K562 (cell line): ENCODE measurements around the gene CD93. TPM values are rescaled to one million over a fixed set of nuclear protein-coding genes. Genes with fewer than 3 reads are reported as not detected.

ENCODE experiments used
- ATAC-seq: fragments of 200-7000 bp; cut with Tn5 transposase; 3 replicates; pipeline ENCODE4 v1.9.1; 2020; ENCODE audit warnings: moderate library complexity
- BruUV-seq: library from RNA; stranded (reverse); fragments of 400-500 nt; replicated peaks from 2 replicates; lab custom pipeline; 2021; lab: Mats Ljungman, UMichigan
- CTCF ChIA-PET: fragments of 300-600 bp; formaldehyde crosslinking; extraction: SDS; loops from one replicate; lab custom pipeline; 2021; ENCODE audit warnings: low intra/inter-chr PET ratio; lab: Yijun Ruan, JAX
- POLR2A ChIA-PET: fragments of 300-600, 350-650 bp; sonication (Branson Sonifier 250); formaldehyde crosslinking; extraction: SDS; loops from one replicate; lab custom pipeline; 2021; ENCODE audit warnings: antibody characterized with exemption, inconsistent platforms; lab: Yijun Ruan, JAX
- DNase-seq, 4 experiments: peaks; one replicate each; pipeline versions ENCODE4 v3.0.0 to v3.0.0-alpha.2; 2011 to 2018; ENCODE audit warnings: low spot score in 3 of 4, mixed read lengths in 3 of 4; ENCODE audit errors: extremely low read depth in 1 of 4
- FAIRE-seq: peaks from 2 replicates; lab custom pipeline; 2011; peaks lifted over from hg19 to GRCh38; lab: Jason Lieb, UNC
- H2AFZ ChIP-seq: 2 replicates; pipeline ENCODE4 v1.6.0; 2011; ENCODE audit warnings: low read depth, low read length, control low read depth, inconsistent platforms
- H3K27ac ChIP-seq: fragments of 200-600 bp; 3 replicates; pipeline ENCODE4 v1.8.0; 2011; ENCODE audit warnings: low read depth, mild to moderate bottlenecking, control low read depth, inconsistent platforms, low read length, moderate library complexity, mixed read lengths; ENCODE audit errors: extremely low read depth
- H3K27me3 ChIP-seq, 2 experiments: fragments of 300-600 bp in 1 of 2; 2 replicates in 1 of 2; 3 replicates in 1 of 2; pipeline versions ENCODE4 v1.6.0 to v1.8.0; 2011; ENCODE audit warnings: inconsistent platforms in 2 of 2, low read length in 2 of 2, mild to moderate bottlenecking in 1 of 2, mixed read lengths in 1 of 2, moderate library complexity in 1 of 2; ENCODE audit not compliant: control insufficient read depth in 2 of 2, insufficient read depth in 2 of 2
- H3K36me3 ChIP-seq: fragments of 300-600 bp; 3 replicates; pipeline ENCODE4 v1.8.0; 2011; ENCODE audit warnings: mild to moderate bottlenecking, low read length, inconsistent platforms; ENCODE audit not compliant: control insufficient read depth, insufficient read depth
- H3K4me1 ChIP-seq, 2 experiments: fragments of 200-600 bp in 1 of 2; replicated peaks in 1 of 2; 2 replicates in 1 of 2; 3 replicates in 1 of 2; pipeline versions ENCODE4 v1.5.1 to v1.8.0; 2011; ENCODE audit warnings: inconsistent platforms in 2 of 2, low read length in 2 of 2, mild to moderate bottlenecking in 1 of 2, mixed read lengths in 1 of 2, moderate library complexity in 1 of 2; ENCODE audit not compliant: control insufficient read depth in 2 of 2, insufficient read depth in 2 of 2
- H3K4me2 ChIP-seq: 2 replicates; pipeline ENCODE4 v1.6.1; 2011; ENCODE audit warnings: low read length, control low read depth, inconsistent platforms, mixed read lengths; ENCODE audit not compliant: insufficient read depth
- H3K4me3 ChIP-seq: fragments of 200-600 bp; sonication (generic), shearing (Covaris generic); 2 replicates; pipeline ENCODE4 v1.5.1; 2016; ENCODE audit warnings: control low read depth, inconsistent platforms
- H3K79me2 ChIP-seq: fragments of 200-600 bp; 3 replicates; pipeline ENCODE4 v1.8.0; 2011; ENCODE audit warnings: low read length, inconsistent platforms; ENCODE audit not compliant: control insufficient read depth, insufficient read depth
- H3K9ac ChIP-seq, 2 experiments: 2 replicates each; pipeline versions ENCODE4 v1.6.0 to v1.6.1; 2011; ENCODE audit warnings: low read depth in 2 of 2, low read length in 2 of 2, control low read depth in 1 of 2, inconsistent platforms in 1 of 2, mild to moderate bottlenecking in 1 of 2, mixed read lengths in 1 of 2; ENCODE audit not compliant: insufficient read depth in 1 of 2
- H3K9me1 ChIP-seq: one replicate; pipeline ENCODE4 v1.6.0; 2011; ENCODE audit warnings: inconsistent platforms, mild to moderate bottlenecking, low read length, moderate library complexity; ENCODE audit not compliant: control insufficient read depth, insufficient read depth
- H3K9me3 ChIP-seq: replicated peaks from 2 replicates; pipeline ENCODE4 v1.5.1; 2011; ENCODE audit warnings: low read depth, low read length, inconsistent platforms; ENCODE audit not compliant: control insufficient read depth, insufficient read depth
- H4K20me1 ChIP-seq: replicated peaks from 2 replicates; pipeline ENCODE4 v1.6.1; 2011; ENCODE audit warnings: low read length, inconsistent platforms, mixed read lengths; ENCODE audit not compliant: control insufficient read depth, insufficient read depth
- CBX5 ChIP-seq: IDR thresholded peaks from 2 replicates; pipeline ENCODE4 v1.6.1; 2014; ENCODE audit warnings: low read depth, borderline replicate concordance
- ILF3 ChIP-seq: fragments of 450-650 bp; IDR thresholded peaks from 2 replicates; pipeline ENCODE4 v1.6.1; 2018; ENCODE audit warnings: antibody characterized with exemption, mild to moderate bottlenecking, moderate library complexity, borderline replicate concordance
- MCM7 ChIP-seq, 2 experiments: fragments of 450-650 bp; IDR thresholded peaks; 2 replicates each; pipeline ENCODE4 v1.6.1; 2016 to 2018
- RBM22 ChIP-seq: fragments of 200-400 bp; formaldehyde crosslinking; IDR thresholded peaks from 2 replicates; pipeline ENCODE4 v1.6.1; 2018; ENCODE audit warnings: low read length, low read depth; ENCODE audit not compliant: poor library complexity, severe bottlenecking
- STAT5A ChIP-seq: IDR thresholded peaks from 2 replicates; pipeline ENCODE4 v1.6.1; 2012; ENCODE audit warnings: low read length, inconsistent platforms, borderline replicate concordance
- ZBTB26 ChIP-seq: fragments of 450-650 bp; formaldehyde crosslinking; IDR thresholded peaks from 2 replicates; pipeline ENCODE4 v1.4.0; 2022; ENCODE audit warnings: missing genetic modification characterization
- ZNF444 ChIP-seq: fragments of 250-450 bp; sonication (Bioruptor Pico); IDR thresholded peaks from 2 replicates; pipeline ENCODE4 v1.4.0; 2020; ENCODE audit warnings: mild to moderate bottlenecking, moderate library complexity
- ZNF507 ChIP-seq: conservative IDR thresholded peaks from 2 replicates; pipeline ENCODE4 v1.6.1; 2017; ENCODE audit warnings: missing genetic modification characterization, missing compliant biosample characterization
- ZNF584 ChIP-seq: fragments of 200-800 bp; sonication (Bioruptor generic); IDR thresholded peaks from 2 replicates; pipeline ENCODE4 v1.6.1; 2016; ENCODE audit warnings: low read depth, mild to moderate bottlenecking, missing genetic modification characterization, missing compliant biosample characterization
- WGBS: fragments of 100-300 bp; shearing (Covaris generic); methylation state at CpG from one replicate; pipeline ENCODE4 v1.1.6; 2016; ENCODE audit warnings: low coverage, mixed read lengths; ENCODE audit not compliant: insufficient coverage; ENCODE audit errors: missing lambda C conversion rate; 5-methylcytosine and 5-hydroxymethylcytosine counted together
- in situ Hi-C: fragments of 300-500 bp; cut with MboI; formaldehyde crosslinking; loops from 4 replicates; pipeline ENCODE4 v1.15.0; 2018; ENCODE audit warnings: inconsistent platforms, mixed read lengths
- intact Hi-C: fragments of 100-400 bp; cut with micrococcal nuclease; formaldehyde crosslinking; loops from 2 replicates; pipeline ENCODE4 v1.14.2; 2022
- polyA plus RNA-seq, 8 experiments: library from polyadenylated mRNA; depleted of rRNA in 4 of 8; stranded (reverse) in 5 of 8; unstranded in 3 of 8; fragments of >200 nt; fragmentation: Nextera tagmentation in 2 of 8; fragmentation: Illumina TruSeq in 1 of 8; extraction: Ambion mirVana in 2 of 8; extraction: Trizol in 1 of 8; gene quantifications; 2 replicates each; pipeline versions ENCODE4 v1.2.1 to v1.2.3, GENCODE V29; 2011 to 2014; ENCODE audit warnings: inconsistent platforms in 1 of 8, missing spikeins in 1 of 8
- total RNA-seq, 7 experiments: library from RNA; depleted of rRNA in 6 of 7; stranded (reverse); fragments of >200 nt in 6 of 7; fragmentation: Illumina TruSeq in 2 of 7; extraction: Trizol in 2 of 7; gene quantifications; 2 replicates each; pipeline versions ENCODE4 v1.2.1 to v1.2.3, GENCODE V29; 2011 to 2021; ENCODE audit warnings: low replicate concordance in 1 of 7

The CD93 gene
- total and polyA plus RNA-seq, 9 of the 15 experiments (the other 6 are each of a cell fraction or from before 2014, with no cell fraction given): 0.03 to 0.20 (median 0.05) TPM

- Histone ChIP-seq H3K9ac (no peak overlapping the region), H3K9me3 (no peaks in the 10 kb centered on the region), H3K27ac (no peak overlapping the region), H3K36me3 (no peaks in the 10 kb centered on the region), H3K4me1 (no peaks in the 10 kb centered on the region; a peak in 1 of 5 replicates), H4K20me1 (no peaks in the 10 kb centered on the region), H3K9me1 (no peaks in the 10 kb centered on the region), H3K4me2 (no peak overlapping the region), H3K79me2 (no peaks in the 10 kb centered on the region), H2AFZ (no peak overlapping the region), H3K4me3 (no peak overlapping the region), H3K27me3 (peaks cover 0 to 47% of the 10 kb centered on the region in 2 experiments; a peak in 3 of 5 replicates)
- ChIA-PET CTCF (no interaction called here), POLR2A (interaction anchor here (1.6 kb wide), 1 partner anchor 345 kb away, joined by 3 read pairs; no protein-coding TSS in a partner anchor)
- in situ Hi-C loops: no loop called here
- no peak for ATAC-seq
- WGBS: 10% methylated on average over 2 of the region's 11 CpGs
- no peak for DNase-seq
- no TSS peak for BruUV-seq
- no peak for FAIRE-seq
- TF ChIP-seq ILF3: no peak
- no peak for TF ChIP-seq ZNF584 (CRISPR knock-in tag)
- TF ChIP-seq RBM22: no peak
- no peak for TF ChIP-seq ZNF444 (CRISPR knock-in tag)
- TF ChIP-seq MCM7 (IDR thresholded peaks at IDR 0.05): no peak
- no peak for TF ChIP-seq STAT5A
- no peak for TF ChIP-seq ZNF507
- TF ChIP-seq ZBTB26 (CRISPR knock-in tag): no peak
- TF ChIP-seq CBX5: no peak
- intact Hi-C loops: no loop called here
Observed at GRCh38 chr20:23036371-23036770, 49.8 kb downstream of the CD93 start.
